Measurements from ENCODE around the gene LRFN3. TPM values are rescaled to one million over a fixed set of nuclear protein-coding genes. Genes with fewer than 3 reads are reported as not detected.

LRFN3 gene
- total and polyA plus RNA-seq, 2 of the 13 experiments (the other 11 are each of a cell fraction or from before 2014, with no cell fraction given), result 0.74 to 1.6 TPM

- TF ChIP-seq ZNF501 (CRISPR knock-in tag; IDR thresholded peaks at IDR 0.05), result 0 out of 2 replicates have a peak, but pooled peaks have one; percentile 2
- TF ChIP-seq ZBTB8A (CRISPR knock-in tag; IDR thresholded peaks at IDR 0.05; ENCODE audit: borderline replicate concordance, low read depth), result 0 out of 2 replicates have a peak, but pooled peaks have one; percentile 14
- TF ChIP-seq ZNF317 (CRISPR knock-in tag; IDR thresholded peaks at IDR 0.05), result no peak
- no peak for TF ChIP-seq MYC (CRISPR knock-in tag; IDR thresholded peaks at IDR 0.05; ENCODE audit: borderline replicate concordance)
- TF ChIP-seq ZMYM3 (CRISPR knock-in tag; IDR thresholded peaks at IDR 0.05), result no peak
- no peak for TF ChIP-seq NFATC3 (CRISPR knock-in tag; IDR thresholded peaks at IDR 0.05)
- TF ChIP-seq ZSCAN22 (CRISPR knock-in tag; IDR thresholded peaks at IDR 0.05), result no peak
- no peak for TF ChIP-seq ZNF704 (CRISPR knock-in tag; IDR thresholded peaks at IDR 0.05; ENCODE audit: borderline replicate concordance)
- TF ChIP-seq DMAP1 (CRISPR knock-in tag; IDR thresholded peaks at IDR 0.05), result no peak
- TF ChIP-seq ZNF629 (CRISPR knock-in tag; conservative IDR thresholded peaks at IDR 0.05), result no peak
- no peak for TF ChIP-seq ZBTB38 (CRISPR knock-in tag; IDR thresholded peaks at IDR 0.05)
- TF ChIP-seq RNF219 (CRISPR knock-in tag; IDR thresholded peaks at IDR 0.05), result no peak
- TF ChIP-seq ZNF333 (CRISPR knock-in tag; IDR thresholded peaks at IDR 0.05; ENCODE audit: borderline replicate concordance), result no peak
- TF ChIP-seq ZNF607 (CRISPR knock-in tag; IDR thresholded peaks at IDR 0.05; ENCODE audit: borderline replicate concordance), result no peak
- TF ChIP-seq PAX8 (CRISPR knock-in tag; IDR thresholded peaks at IDR 0.05; ENCODE audit: borderline replicate concordance), result no peak
- TF ChIP-seq THAP11 (CRISPR knock-in tag; IDR thresholded peaks at IDR 0.05), result 0 out of 2 replicates have a peak, but pooled peaks have one; percentile 24
- no peak for TF ChIP-seq ATRX (CRISPR knock-in tag; IDR thresholded peaks at IDR 0.05; ENCODE audit: borderline replicate concordance)
- no peak for TF ChIP-seq TFDP2 (CRISPR knock-in tag; IDR thresholded peaks at IDR 0.05)
- no peak for TF ChIP-seq ZNF451 (CRISPR knock-in tag; IDR thresholded peaks at IDR 0.05)
- TF ChIP-seq SNAPC4 (CRISPR knock-in tag; IDR thresholded peaks at IDR 0.05), result 0 out of 2 replicates have a peak, but pooled peaks have one; percentile 22
- TF ChIP-seq KDM3A (CRISPR knock-in tag; IDR thresholded peaks at IDR 0.05; ENCODE audit: low read depth), result no peak
- 0 out of 2 replicates have a peak, but pooled peaks have one; percentile 1 for TF ChIP-seq ARNTL (CRISPR knock-in tag; IDR thresholded peaks at IDR 0.05)
- no peak for TF ChIP-seq NRL (CRISPR knock-in tag; IDR thresholded peaks at IDR 0.05; ENCODE audit: borderline replicate concordance)
Measured at GRCh38 chr19:35931874-35932202, 4.3 kb upstream of the LRFN3 start (continued).

Measured in HepG2 (cell line).